ENCODE results near the gene ALDH6A1.
A peak's percentile ranks its signal among the peaks of the same experiment; 100 is the strongest.
"Not testable (repeated sequence)": the region's sequence is repeated elsewhere in the genome, so short reads cannot be mapped to it uniquely, and the experiment has no call there.

Gene ALDH6A1

DNA sequence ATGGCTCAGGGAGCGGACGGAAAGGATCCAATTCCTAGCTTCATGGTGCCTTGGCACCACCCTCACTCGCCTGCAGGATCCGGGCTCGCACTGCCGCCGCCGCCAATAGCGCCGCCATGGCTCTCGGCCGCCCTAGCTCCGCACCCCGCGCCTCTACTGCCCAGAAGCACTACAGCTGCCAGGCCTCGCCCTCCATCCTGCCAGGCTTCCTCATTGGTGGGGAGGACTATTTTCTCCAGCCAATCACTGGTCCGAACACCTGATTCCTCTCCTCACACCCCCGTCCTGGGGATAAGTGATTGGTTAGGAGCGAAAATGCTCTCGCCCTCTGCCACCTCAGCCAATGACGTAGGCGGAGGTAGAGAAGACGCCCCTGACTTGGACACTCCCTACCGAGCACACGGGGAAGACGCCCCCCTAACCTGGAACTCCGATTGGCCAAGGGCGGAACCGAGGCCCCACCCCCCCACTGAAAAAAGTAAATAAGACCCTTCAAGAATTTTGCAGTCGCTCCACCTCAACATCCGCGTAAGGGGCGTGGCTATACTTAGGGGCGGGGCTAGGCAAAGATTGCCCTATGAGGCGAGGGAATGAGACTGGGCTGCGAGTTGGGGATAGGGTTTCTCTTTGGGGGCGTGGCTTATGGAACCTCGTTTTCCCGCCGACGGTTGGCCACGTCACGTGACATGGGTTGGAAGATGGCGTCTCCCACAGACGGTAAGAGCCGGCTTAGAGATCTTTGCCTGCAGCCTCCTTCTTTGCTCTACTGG, at the start of gene ALDH6A1, which contains the start of gene LIN52:
Gene ALDH6A1 (minus strand): TSS at position 177 of the 770 bp plus-strand sequence. CDS start 59 bp downstream, at position 118.
Gene LIN52 (plus strand): TSS at position 680 of the 770 bp plus-strand sequence. CDS start 19 bp downstream, at position 699.
- peak; percentile 98 for DNase-seq (ENCODE audit: low spot score)

DNA sequence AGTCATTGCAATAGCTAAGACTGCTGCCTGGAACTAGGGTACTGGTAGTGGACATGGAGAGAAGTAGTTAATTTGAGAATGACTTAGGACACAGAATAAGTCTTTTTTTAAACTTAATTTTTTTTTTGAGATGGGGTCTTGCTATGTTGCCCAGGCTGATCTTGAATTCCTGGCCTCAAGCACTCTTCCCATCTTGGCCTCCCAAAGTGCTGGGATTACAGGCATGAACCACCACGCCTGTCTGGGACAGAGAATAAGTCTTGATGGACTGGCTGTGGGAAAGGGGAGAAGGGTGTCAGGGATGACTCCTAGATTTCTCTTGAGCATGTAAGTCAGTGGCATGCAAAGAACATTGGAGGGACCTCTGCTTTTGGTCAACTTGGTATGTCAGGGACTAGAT, 43.4 kb upstream of the ALDH6A1 start:
- DNase-seq (ENCODE audit: low spot score): no peak

DNA sequence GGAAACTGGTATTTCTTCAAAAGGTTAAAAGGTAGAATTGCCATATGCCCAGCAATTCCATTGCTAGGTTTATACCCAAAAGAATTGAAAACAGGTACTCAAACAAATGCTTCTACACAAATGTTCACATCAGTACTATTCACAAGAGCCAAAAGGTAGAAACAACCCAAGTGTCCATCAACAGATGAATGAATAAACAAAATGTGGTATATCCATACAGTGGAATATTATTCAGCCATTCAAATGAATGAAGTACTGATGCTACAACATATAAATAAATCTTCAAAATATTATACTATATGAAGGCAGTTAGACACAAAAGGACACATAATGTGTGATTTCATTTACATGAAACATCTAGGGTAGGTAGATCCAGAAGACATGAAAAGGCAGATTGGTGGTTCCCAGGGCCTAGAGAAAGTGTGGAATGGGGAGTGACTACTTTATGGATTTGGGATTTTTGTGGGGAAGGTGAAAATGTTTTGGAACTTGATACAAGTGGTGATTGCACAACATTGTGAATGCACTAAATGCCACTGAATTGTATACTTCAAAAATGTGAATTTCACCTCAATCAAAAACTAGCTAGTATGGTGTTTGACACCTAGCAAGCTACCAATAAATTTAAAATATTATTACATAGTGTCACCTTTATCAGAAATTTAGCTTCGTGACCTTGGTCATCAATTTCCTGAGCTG, 42.2 kb upstream of the ALDH6A1 start:
- DNase-seq (ENCODE audit: low spot score): no peak

DNA sequence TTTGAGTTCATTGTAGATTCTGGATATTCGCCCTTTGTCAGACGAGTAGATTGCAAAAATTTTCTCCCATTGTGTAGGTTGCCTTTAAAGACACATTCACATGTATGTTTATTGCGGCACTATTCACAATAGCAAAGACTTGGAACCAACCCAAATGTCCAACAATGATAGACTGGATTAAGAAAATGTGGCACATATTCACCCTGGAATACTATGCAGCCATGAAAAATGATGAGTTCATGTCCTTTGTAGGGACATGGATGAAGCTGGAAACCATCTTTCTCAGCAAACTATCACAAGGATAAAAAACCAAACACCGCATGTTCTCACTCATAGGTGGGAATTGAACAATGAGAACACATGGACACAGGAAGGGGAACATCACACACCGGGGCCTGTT, 41.2 kb upstream of the ALDH6A1 start:
- not testable (repeated sequence) for DNase-seq (ENCODE audit: low spot score)

DNA sequence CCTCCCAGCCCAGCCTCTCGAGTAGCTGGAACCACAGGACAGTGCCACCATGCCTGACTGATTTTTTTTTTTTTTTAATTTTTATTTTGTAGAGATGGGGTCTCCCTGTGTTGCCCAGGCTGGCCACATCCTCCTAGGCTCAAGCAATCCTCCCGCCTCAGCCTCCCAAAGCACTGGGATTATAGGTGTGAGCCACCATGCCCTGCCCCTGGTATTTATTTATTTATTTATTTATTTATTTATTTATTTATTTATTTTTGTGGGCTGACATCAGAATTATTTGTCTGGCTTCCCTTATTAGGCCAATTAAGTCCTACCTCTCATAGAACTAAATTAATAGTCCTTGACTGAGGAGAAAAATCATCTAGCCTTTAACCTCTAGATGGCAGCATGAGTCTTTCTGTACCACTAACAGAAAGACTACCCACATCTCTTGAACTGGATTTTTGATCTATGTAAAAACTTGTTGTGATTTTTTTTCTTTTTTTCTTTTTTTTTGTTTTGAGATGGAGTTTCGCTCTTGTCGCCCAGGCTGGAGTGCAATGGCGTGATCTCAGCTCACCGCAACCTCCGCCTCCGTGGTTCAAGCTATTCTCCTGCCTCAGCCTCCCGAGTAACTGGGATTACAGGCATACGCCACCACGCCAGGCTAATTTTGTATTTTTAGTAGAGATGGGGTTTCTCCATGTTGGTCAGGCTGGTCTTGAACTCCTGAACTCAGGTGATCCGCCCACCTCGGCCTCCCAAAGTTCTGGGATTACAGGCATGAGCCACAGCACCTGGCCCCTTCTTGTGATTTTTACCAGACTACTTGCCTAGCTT, 27.4 kb upstream of the ALDH6A1 start:
- DNase-seq (ENCODE audit: low spot score): peak; percentile 65

DNA sequence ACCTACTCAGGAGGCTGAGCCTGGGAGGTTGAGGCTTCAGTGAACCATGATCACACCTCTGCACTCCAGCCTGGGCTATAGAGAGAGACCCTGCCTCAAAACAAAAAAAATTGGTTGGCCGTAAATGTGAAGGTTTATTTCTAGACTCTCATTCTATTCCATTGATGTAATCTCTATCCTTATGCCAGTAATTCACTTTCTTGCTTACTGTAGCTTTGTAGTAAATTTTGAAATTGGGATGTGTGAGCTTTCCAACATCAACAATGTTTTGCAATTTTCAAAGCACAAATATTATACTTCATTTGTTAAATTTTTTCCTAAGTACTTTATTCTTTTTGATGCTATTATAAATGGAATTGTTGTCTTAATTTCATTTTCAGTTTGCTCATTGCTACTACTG, 25.1 kb upstream of the ALDH6A1 start:
- no peak for DNase-seq (ENCODE audit: low spot score)

DNA sequence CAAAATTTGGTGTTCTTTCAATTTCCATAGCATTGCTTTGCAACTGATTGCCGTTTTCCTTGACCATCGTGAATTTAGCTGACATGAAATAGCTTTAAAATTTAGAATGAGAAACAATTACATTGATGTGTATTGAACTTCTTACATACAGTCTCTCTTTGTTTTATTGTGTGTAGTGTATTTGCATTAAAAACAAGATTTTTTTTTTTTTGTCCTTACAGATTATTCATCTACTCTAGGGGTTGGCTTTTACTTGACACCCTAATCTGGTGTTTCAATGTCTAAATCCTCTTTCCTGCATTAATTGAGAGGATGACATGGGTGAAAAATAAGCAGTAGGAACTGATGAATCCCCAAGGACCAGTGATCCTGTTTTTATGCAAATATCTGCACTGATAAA, 21.1 kb upstream of the ALDH6A1 start:
- no peak for DNase-seq (ENCODE audit: low spot score)

DNA sequence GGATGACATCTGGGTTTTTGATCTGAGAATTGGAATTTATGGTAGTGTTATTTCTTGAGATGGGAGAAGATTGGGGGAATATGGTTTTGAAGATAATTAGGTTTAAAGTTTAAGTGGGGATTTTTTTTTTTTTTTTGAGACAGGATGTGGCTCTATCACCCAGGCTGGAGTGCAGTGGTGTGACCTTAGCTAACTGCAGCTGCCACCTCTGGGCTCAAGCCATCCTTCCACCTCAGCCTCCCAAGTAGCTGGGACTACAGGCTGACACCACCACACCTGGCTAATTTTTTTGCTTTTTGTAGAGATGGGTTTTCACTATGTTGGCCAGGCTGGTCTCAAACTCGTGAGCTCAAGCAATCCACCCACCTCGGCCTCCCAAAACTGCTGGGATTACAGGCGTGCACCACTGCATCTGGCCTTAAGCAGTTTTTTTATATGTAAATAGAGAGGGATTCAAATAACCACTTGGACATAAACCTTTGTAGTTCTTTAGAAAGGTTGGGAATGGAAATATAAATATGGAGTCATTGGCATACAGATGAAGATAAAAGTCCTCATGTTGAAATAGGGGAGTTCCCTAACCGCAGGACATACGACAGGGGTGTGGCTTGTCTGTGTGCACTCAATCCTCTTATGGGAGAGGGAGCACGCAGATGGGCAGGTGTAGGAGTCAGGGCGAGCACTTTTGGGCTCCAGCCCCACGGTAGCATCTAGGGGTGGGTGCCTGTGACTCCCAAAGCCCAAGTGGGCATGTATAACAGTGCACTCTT, 5.2 kb upstream of the ALDH6A1 start:
- no peak for DNase-seq (ENCODE audit: low spot score)

DNA sequence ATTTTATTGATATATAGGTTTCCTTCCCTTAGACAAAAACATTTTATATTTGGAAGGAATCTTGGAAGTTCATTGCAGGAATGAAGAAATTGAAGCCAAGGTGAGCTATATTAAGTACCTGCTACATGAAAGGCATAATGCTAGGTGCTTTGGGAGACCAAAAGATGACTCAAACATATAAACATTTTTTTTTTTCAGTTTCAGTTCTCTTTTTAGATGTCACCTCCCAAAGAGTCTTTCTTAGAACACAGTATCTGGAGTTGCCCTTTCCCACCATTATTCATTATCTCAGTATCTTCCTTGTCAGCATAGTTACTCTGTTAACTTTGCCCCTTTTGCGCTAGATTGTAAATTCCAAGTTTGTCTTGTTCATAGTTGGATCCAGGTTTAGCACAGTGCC, 1.6 kb upstream of the ALDH6A1 start:
- peak; percentile 35 for DNase-seq (ENCODE audit: low spot score)

DNA sequence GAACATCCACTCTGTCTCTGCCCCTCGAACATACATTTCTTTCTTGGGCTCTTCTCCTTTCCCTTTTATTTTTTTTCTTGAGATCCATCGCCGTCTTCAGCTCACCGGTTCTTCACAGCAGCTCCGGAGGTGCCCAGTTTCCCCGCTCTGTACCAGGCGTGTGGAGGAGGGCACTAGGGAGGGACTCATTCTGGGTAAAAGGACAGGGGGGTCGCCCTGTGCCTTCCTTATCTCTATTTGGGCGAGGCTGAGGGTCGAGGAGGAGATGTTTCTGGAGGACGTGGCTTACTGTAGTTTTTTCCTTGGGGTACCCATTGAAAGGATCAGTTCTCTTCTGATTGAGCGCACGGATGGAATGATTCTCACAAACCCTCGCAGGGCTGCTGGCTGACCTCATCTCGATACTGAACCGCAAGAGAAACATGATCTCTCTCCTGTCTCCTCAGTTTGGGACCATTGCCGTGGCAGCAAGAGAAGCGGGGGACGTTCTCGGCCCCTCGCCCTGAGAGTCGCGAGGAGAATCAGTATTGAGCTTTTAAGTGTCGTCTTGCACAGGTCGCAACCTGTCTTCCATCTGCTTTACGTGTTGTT, 889 bp upstream of the ALDH6A1 start:
- no peak for DNase-seq (ENCODE audit: low spot score)

DNA sequence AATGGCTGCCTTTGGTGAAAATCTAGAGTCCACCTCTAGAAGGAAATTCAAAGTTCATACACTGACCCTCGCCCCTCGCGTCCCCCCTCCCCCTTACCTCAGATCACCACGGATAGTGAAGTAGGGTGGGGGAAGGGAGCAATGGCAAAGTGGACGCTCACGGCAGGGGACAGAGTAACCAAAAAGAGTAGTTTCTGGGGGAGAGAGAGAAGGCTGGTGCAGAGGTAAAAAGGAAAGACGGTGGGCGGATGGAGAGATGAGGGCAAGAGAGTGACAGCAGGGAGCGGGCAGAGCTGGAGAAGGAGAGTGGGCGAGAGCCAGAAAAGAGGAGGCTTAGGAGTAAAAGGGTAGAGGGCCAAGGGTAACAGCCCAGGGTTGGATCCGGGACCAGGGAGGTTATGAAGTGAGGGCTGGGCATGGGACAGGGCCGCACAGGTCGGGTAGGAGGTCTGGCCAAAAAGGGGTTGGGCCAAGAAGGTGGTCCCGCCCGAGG, 423 bp downstream of the ALDH6A1 start:
- DNase-seq (ENCODE audit: low spot score): no peak

DNA sequence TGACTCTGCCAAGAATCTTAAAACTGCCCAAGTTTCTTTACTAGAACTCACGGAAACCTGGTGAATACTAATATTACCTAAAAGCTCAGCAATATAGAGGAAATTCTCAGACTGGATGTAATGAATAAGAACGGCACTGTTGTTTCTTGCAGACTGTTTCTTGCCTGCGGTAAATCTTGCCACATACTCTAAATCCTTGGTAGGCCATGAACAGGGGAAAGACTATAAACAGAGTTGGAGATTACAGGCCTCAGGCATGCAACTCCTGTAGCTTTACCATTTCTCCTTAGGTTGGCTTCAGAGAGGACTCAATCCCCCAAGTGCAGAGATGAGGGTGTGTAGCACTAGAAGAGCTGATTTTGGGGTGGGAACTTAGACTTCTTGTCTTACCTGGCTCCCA, 1.1 kb downstream of the ALDH6A1 start:
- no peak for DNase-seq (ENCODE audit: low spot score)

DNA sequence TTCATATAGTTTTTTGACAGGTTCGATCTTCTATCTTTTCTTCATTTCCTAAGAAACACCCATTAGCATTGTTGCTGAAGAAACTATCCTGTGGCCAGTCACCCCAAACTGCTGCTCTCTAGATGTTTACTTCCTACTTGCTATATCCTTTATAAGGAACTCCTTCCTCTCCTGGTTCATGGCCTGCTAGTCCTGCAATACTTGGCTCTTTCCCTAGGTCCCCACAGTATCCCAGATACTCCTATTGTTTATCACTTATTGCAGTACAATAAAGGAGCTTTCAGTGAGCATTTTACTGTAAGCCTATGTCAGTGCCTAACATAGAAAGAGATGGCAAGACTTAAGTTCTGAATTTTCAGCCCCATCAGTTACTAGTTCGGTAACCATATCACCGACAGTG, 2.8 kb downstream of the ALDH6A1 start:
- DNase-seq (ENCODE audit: low spot score): no peak

DNA sequence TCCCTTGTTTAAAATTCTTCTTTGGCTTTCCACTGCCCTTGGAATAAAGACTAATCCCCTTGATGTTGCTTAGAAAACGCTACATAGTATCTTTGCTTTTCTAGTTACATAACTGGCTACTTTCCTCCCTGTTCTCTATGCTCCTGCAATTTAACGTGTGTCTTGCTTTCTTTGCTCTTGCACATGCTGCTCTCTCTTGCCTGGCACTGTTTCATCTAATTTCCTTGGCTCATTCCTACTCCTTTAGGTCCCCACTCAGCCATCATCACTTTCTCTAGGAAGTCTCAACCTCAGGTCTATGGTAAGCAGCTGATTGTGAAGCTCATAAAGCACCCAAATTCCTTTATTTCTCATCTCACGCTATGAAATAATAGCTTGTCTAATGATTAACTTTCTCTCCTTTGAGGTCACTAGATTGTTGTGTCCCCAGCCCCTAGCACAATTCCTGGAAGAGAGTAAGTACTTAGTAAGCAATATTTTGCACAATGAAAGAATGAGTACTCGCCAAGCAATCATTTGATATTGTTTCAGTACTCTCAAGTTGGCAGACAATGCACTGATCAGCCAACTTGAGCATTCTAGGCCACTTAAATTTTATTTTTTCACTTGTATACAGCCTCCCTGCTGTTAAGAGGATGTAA, 3.3 kb downstream of the ALDH6A1 start:
- DNase-seq (ENCODE audit: low spot score): no peak

DNA sequence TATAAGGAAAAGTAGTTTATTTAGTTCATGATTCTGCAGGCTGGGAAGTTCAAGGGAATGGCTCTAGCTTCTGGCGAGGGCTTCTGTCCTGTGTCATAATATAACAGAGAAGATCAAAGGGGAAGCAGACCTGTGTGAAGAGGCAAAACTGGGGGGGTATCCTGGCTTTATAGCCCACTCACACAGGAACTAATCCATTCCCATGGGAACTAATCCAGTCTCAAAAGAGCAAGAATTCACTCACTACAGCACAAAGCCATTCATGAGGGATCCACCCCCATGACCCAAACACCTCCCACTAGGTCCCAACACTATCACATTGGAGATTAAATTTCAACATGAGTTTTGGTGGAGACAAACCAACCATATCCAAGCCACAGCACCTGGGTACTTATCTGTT, 6.9 kb downstream of the ALDH6A1 start:
- DNase-seq (ENCODE audit: low spot score): no peak

DNA sequence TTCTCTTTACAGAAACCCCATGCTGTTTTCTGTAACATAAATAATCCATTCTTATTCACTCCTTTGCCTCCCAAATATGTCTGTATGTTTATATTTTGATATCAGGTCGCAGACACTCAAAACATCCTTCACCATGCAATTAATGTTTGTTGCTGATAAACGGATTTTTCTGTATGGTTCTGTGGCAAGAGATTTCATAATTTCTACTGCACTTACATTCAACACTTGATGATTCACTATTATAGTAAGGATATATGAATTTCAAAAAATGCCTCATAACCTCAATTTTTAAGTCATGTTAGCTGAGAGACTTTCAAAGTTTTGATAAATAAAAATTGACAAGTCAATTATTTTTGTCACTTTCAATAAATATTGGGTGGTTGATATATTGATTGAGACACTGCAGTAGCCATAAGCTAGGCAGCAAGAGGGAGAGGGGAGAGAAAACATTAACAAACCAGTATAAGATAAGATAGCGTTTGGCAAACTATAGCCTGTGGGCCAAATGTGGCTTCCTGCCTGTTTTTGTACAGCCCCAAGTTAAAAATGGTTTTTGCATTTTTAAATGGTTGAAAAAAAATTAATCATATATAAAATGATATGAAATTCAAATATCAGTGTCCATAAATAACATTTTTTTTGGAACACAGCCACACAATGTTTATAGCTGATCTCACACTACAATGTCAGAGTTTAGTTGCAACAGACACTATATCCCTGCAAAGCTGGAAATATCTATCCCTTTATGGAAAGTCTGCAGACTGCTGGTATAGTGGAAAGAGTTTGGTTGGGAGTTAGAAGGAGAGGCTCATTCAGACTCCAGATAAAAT, 18.3 kb downstream of the ALDH6A1 start:
- no peak for DNase-seq (ENCODE audit: low spot score)

DNA sequence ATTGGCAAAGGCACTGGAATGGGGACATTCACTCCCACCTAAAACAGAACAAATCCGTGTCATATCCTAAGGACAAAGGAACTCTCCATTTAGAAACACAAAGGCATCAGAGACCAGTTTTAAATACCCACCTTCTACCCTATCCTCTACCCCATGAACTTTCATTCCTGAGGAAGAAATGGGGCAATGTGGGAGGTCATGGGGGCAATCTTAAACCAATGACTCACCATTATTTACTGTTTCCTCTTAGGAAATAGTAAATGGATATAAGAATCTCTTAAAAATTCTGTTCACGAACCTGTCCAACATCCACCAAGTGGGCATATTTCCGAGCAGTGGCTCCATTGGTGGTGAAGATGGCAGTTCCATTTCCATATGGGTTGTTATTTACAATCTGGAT, 19.4 kb downstream of the ALDH6A1 start:
- DNase-seq (ENCODE audit: low spot score): no peak

DNA sequence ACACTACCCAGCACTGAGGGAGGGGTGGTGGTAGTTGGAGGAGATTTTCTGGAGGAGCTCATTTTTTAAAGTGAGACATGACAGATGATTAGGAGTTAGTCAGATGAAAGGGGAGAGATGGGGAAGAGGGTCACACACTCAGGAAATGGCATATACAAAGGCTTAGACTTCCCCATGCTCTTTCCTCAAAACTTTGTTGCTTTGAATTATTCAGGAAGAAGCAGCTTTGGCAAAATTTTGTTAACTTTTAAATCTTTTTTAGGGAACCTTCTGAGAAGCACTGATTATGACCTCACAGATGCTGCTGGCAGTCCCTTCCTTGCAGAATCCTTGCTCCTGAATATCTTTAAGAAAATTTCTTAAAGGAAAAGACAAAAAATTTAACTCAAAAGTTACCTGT, 19.8 kb downstream of the ALDH6A1 start:
- no peak for DNase-seq (ENCODE audit: low spot score)

DNA sequence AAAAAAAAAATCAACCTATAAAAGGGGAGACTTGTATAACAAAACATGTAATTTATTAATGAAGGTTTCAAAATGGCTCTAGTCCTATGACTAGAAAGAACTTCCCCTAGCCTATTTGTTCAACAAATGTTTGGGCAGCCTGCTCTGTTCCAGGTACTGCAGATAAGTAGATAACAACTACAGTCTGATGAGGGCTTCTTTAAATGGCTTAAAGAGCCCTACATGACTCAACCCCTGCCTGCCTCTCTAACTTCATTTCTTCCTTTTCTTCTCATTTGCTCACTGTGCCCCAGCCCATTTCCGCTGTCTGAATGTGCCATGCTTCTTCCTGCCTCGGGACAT, 21.5 kb downstream of the ALDH6A1 start:
- DNase-seq (ENCODE audit: low spot score): no peak

DNA sequence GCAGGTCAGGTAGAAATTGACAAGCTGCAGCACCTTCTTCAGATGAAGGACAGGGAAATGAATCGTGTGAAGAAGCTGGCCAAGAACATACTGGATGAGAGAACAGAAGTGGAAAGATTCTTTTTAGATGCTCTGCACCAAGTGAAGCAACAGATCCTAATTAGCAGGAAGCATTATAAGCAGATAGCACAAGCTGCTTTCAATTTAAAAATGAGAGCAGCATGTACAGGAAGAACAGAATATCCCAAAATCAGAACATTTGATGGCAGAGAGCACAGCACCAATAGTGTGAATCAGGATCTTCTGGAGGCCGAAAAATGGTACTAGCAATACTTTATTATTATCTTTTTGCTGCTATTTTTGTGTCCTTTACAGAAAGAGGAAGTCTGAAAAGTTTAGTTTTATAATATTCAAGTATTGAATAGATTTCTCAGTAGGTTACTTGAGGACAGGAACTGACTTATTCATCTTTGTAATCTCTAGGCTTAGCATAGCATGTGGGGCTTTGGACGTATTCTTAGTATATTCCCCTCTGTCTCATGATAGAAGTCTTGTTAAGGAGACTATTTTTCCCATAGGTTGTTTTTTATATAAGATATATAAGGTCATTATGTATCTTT, 34.3 kb downstream of the ALDH6A1 start:
- no peak for DNase-seq (ENCODE audit: low spot score)

Data from NAMALWA (cell line).